GM10248 (cell line): ENCODE data around the gene HECA.

Experiments
- CTCF ChIA-PET: fragments of 300-600 bp; sonication (Branson Sonifier 250); formaldehyde crosslinking; extraction: SDS; loops from one replicate; lab custom pipeline; 2021; ENCODE audit warnings: antibody characterized with exemption; lab: Yijun Ruan, JAX
- POLR2A ChIA-PET: fragments of 350-650 bp; sonication (Branson Sonifier 250); formaldehyde crosslinking; extraction: SDS; loops from one replicate; lab custom pipeline; 2020; ENCODE audit warnings: antibody characterized with exemption; lab: Yijun Ruan, JAX
- DNase-seq: peaks from one replicate; pipeline ENCODE4 v3.0.0; 2012; ENCODE audit errors: extremely low spot score
- TF ChIP-seq, protein P1 (sequence below): IDR thresholded peaks from 2 replicates; pipeline ENCODE4 v1.5.1; 2012; ENCODE audit warnings: mild to moderate bottlenecking, low read depth; ENCODE audit errors: extremely low read depth, missing control alignments, control extremely low read depth

HECA gene

DNA sequence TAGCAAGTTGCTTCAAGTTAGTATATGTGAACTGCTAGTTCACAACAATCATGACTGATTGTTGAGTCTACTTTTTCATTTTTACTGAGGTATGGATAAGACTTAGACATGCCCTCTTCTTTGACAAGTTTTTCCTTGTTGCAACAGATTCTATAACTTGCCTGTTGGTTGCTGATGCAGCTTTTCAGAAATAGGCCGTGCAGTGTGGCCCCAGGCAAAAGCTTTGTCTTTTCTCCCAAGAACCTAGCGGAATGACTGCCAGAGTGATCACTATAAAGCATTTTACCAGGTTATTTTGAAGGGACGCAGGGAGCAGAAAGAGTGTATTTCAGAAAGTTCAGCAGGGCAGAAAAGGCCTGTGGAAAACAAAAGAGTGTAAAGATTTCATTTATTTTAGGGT lies 16.0 kb downstream of the HECA start:
- ChIA-PET CTCF (no interaction called here), POLR2A (no interaction called here)
- DNase-seq = no peak
- TF ChIP-seq, protein P1, sequence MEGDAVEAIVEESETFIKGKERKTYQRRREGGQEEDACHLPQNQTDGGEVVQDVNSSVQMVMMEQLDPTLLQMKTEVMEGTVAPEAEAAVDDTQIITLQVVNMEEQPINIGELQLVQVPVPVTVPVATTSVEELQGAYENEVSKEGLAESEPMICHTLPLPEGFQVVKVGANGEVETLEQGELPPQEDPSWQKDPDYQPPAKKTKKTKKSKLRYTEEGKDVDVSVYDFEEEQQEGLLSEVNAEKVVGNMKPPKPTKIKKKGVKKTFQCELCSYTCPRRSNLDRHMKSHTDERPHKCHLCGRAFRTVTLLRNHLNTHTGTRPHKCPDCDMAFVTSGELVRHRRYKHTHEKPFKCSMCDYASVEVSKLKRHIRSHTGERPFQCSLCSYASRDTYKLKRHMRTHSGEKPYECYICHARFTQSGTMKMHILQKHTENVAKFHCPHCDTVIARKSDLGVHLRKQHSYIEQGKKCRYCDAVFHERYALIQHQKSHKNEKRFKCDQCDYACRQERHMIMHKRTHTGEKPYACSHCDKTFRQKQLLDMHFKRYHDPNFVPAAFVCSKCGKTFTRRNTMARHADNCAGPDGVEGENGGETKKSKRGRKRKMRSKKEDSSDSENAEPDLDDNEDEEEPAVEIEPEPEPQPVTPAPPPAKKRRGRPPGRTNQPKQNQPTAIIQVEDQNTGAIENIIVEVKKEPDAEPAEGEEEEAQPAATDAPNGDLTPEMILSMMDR = no peak

DNA sequence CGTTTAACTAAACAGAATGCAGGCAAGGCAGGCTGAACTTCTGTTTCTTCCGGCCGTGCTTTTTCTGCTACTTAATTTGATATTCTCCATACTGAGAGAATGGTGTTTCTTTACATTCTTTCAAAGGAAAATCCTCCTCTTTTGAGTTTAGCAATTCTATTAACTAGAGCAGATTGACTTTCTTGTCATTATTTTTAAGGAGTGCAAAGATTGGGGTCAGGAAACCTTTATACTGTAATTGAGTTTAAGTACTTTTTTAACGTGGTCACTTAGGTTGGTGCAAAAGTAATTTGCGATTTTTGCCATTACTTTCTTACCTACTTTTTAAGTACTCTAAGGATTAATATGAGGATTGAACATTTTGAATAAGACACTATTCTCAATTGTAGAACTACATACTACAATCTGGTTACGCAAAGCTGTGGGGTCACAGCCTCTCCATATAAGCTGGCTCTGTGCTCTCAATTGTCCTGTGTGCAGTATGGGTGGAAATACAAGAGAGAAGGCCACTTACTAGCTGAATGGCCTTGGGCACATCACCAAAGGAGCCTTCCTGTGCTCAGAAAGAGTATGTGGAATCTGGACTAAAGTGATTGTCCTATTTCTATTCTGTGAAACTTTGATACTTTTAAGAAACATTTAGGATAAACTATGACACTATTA lies 16.7 kb downstream of the HECA start:
- ChIA-PET POLR2A (no interaction called here), CTCF (interaction anchor here (1.1 to 1.3 kb wide), 2 partner anchors 10 to 25 kb away, joined by 3 read pairs; no protein-coding TSS in a partner anchor)
- TF ChIP-seq, protein P1 = no peak
- DNase-seq = no peak

DNA sequence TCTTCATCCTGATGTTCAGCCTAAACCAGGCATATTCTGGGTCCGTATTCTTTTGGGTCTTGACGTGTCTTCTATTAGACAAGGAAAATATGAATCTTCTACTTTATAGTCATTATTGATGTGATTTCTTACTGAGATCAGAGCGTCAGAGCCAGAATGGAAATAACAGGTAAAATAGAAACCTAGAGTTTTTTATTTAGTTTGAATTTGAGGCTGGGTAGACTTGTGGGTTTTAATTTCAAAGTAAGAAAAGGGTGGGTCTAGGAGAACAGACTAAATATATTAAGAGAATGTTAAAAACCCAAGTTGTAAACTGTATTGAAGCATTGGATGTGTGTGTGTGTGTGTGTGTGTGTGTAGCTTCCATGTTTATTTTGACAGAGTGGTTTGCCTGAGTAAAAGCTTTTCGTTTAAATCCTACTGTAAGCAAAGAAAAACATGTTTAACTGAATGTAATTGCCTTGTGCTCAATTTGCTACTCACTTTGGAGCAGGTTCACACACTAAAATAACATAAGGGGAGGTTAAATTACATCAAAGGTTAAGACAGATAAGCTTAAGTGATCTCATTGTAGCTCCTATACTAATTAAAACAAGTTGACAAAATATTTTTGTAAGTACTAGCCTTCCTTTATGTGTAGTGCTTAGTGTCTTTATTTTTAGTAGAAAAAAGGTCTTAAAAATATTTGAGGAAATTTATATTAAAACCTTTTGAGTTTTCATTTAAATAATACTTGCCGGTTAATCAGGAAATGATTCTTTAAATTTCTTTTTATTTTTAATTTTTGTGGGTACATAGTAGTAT lies 17.4 kb downstream of the HECA start:
- TF ChIP-seq, protein P1 = no peak
- POLR2A ChIA-PET = interaction anchor here (0.6 kb wide), 1 partner anchor 224 kb away, joined by 4 read pairs; no protein-coding TSS in a partner anchor
- no peak for DNase-seq
- CTCF ChIA-PET = interaction anchor here (0.9 to 1.3 kb wide), 3 partner anchors 11 to 25 kb away, joined by 3 read pairs; no protein-coding TSS in a partner anchor

DNA sequence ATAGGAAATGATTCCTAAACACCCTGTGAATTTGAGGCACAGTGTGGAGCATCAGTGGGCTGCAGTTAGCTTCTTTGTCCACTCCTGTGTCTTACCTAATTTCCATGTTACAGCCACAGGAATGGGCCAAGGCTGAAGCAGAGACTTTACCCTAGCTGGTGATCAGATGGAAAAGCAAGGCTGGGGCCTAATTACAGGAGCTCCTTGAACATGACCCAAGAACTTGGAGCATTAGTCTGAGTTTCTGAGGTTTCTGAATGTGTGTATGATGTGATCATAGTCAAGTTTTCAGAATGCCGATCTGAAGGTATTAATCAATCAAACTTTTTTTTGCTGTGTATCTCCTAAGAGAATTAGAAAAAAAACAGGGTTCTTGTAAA lies 18.0 kb downstream of the HECA start:
- TF ChIP-seq, protein P1 = no peak
- CTCF ChIA-PET = interaction anchor here (0.9 to 1.7 kb wide), 2 partner anchors 12 to 16 kb away, joined by 3 to 5 read pairs; no protein-coding TSS in a partner anchor
- POLR2A ChIA-PET = no interaction called here

DNA sequence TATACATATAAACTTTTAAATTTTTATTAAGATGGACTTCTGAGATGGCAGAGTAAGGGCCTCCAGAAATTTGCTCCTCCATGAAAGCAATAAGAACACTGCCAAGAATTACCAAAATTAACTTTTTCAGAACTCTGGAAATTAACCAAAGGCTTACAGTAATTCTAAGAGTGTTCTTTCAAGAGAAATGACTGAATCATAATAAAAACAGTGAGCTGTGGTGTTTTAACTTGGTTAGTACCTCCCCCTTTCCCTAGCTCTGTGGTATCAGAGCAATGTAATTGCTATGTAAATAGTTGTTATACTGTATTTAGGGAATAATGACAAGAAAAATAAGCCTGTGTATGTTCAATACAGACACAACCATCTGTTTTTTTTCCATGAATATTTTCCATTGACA lies 19.0 kb downstream of the HECA start:
- TF ChIP-seq, protein P1 = no peak
- no peak for DNase-seq
- ChIA-PET CTCF (interaction anchor here (0.7 to 1.7 kb wide), 2 partner anchors 11 to 97 kb away, joined by 3 to 5 read pairs; no protein-coding TSS in a partner anchor), POLR2A (no interaction called here)

More for the DNA sequence above, 18.0 kb downstream of the HECA start:
- no peak for DNase-seq

DNA sequence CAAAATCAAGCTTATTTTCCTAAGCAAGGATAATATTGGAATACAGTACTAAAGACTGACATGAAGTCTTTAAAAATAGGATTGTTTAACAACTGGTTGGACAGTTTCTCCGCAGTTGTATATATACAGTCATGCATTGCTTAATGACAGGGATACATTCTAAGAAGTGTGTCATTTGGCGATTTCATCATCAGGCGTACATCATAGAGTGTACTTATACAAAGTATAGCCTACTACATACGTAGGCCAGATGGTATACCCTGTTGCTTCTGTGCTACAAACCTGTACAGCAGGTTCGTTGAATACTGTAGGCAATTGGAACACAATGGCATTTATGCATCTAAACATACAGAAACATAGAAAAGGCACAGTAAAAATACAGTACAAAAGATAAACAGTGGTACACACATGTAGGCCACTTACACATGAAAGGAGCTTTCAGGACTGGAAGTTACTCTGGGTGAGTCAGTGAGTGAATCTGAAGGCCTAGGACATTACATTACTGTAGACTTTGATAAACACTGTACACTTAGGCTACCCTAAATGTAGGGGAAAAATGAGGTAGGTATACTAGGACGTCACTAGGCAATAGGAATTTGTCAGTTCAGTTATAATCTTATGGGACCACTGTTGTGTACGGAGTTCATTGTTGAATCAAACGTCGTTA lies 20.1 kb downstream of the HECA start:
- ChIA-PET CTCF (interaction anchor here (1.1 to 2.2 kb wide), 3 partner anchors 9 to 96 kb away, joined by 3 to 9 read pairs (median 3); no protein-coding TSS in a partner anchor), POLR2A (no interaction called here)
- DNase-seq = no peak
- TF ChIP-seq, protein P1 = no peak
